ENCODE measurements around the gene MIB2.
A peak's percentile ranks its signal among the peaks of the same experiment; 100 is the strongest.

MIB2 gene

DNA sequence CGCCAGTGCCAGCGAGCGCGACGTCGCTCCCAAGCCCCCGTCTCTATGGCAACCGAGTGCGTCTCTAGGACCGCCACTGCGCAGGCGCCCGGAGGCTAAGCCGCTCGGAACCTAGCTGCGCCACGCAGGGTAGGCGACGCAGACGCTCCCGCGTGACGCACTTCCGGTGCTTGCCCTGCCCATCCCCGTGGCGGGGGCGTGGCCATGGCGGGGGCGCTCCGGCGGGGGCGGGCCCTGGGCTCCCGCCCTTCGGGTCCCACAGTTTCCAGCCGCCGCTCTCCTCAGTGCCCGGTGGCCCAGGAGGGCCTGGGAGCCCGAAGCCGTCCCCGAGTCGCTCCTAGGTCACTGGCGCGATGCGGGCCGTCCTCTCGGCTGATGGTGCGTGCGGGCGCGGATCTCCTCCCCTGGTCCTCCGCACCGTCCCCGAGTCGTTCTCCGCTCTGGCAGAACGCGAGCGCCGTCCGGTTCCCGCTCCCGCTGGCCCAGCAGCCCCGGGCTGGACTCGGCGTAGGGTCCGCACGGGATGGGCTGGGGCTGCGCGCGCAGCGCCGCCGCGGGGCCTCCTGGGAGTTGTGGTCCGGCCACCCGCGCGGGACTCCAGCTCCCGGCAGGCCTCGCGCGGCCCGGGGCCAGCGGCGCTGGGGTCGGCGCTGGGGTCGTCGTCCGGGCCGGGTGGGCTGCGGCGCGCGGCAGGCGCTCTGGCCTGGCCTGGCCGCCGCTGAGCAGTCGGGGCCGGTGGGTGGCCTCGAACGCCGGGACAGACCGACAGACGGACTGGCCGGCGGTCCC is at the start of gene MIB2:
Gene MIB2 (plus strand): TSS at position 245 of the 789 bp plus-strand sequence. CDS start 7,953 bp downstream, outside the sequence.
- Histone ChIP-seq H3K4me1 (ENCODE audit: control insufficient read depth, insufficient read depth, low read length) (peaks cover 16% of the 10 kb centered on the region), H3K9ac (ENCODE audit: low read length) (peak within 1 kb of the TSS; percentile 96), H3K27me3 (ENCODE audit: control insufficient read depth, insufficient read depth, low read length) (no peaks in the 10 kb centered on the region), H3K27ac (ENCODE audit: low read depth, low read length) (peak within 1 kb of the TSS; percentile 100), H3K36me3 (ENCODE audit: control insufficient read depth, insufficient read depth, low read length) (peaks cover 3% of the 10 kb centered on the region), H3K4me3 (ENCODE audit: low read length) (peak within 1 kb of the TSS; percentile 95)

DNA sequence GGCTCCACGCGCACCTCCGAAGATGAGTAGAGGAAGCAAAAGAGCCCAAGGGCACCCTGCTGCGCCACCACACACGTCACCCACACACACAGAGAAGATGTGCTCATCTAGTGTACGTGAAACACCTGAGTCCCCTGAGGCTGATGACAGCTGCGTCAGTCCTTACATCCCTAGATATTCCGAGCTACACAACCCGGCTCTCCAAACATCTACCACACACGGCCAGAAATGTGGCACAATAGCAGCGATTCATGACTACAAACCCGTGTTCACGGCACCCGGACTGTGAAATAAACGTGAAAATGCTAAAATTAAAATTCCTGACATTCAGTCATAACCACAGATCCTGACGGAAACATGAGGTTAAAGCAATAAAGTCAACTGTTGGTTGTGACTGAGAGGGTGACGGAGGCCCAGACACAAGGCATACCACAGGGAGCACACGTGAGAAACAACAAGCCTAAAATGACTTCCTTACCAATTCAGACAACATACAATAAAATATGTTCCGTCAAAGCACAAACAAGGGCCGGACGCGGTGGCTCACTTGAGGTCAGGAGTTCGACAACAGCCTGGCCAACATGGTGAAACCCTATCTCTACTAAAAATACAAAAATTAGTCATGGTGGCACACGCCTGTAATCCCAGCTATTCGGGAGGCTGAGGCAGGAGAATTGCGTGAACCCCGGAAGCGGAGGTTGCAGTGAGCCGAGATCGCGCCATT is 48.0 kb upstream of the MIB2 start:
- H3K27ac ChIP-seq (ENCODE audit: low read depth, low read length): no peak overlapping the region

DNA sequence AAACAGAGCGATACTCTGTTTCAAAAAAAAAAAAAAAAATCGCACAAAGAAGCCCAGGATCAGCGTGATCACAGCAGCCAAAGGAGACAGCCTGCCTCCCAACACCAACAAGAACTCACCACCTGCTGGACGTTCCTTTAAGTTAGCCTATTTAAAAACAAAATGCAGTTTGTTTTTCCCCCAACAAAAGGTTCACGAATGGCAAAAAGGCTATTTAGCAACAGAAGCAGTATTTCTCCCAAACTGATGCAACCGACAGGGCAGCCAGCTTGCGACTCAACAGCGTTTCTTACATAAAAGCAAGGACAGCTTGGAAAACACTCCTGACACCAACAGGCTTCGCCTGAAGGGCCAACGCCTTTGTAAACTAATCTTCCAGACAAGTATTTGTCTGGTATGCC is 47.4 kb upstream of the MIB2 start:
- Histone ChIP-seq H3K27ac (ENCODE audit: low read depth, low read length) (no peak overlapping the region), H3K4me3 (ENCODE audit: low read length) (no peak overlapping the region), H3K9ac (ENCODE audit: low read length) (no peak overlapping the region), H3K36me3 (ENCODE audit: control insufficient read depth, insufficient read depth, low read length) (peaks cover 17% of the 10 kb centered on the region), H3K27me3 (ENCODE audit: control insufficient read depth, insufficient read depth, low read length) (no peaks in the 10 kb centered on the region), H3K4me1 (ENCODE audit: control insufficient read depth, insufficient read depth, low read length) (no peaks in the 10 kb centered on the region)

More for the DNA sequence above, 48.0 kb upstream of the MIB2 start:
- H3K9ac ChIP-seq (ENCODE audit: low read length): no peak overlapping the region
- H3K4me1 ChIP-seq (ENCODE audit: control insufficient read depth, insufficient read depth, low read length): no peaks in the 10 kb centered on the region
- no peaks in the 10 kb centered on the region for H3K27me3 ChIP-seq (ENCODE audit: control insufficient read depth, insufficient read depth, low read length)
- H3K36me3 ChIP-seq (ENCODE audit: control insufficient read depth, insufficient read depth, low read length): peaks cover 22% of the 10 kb centered on the region
- no peak overlapping the region for H3K4me3 ChIP-seq (ENCODE audit: low read length)

DNA sequence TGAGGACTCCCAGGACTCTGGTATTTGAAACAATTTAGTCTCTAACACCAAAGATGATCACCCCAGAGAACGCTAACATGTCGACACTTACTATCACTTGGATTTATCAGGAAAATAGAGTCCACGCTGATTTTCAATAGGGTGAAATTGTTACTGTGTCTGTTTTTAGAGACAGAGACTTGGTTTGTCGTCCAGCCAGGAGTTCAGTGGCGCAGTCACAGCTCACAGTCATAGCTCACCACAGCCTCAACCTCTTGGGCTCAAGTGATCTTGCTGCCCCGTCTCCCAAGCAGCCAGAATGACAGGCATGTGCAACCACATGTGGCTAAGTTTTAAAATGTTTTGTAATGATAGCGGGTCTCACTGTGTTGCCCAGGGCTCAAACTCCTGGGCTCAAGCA is 46.0 kb upstream of the MIB2 start:
- Histone ChIP-seq H3K9ac (ENCODE audit: low read length) (no peak overlapping the region), H3K4me3 (ENCODE audit: low read length) (no peak overlapping the region), H3K27ac (ENCODE audit: low read depth, low read length) (no peak overlapping the region), H3K36me3 (ENCODE audit: control insufficient read depth, insufficient read depth, low read length) (peaks cover 8% of the 10 kb centered on the region), H3K27me3 (ENCODE audit: control insufficient read depth, insufficient read depth, low read length) (no peaks in the 10 kb centered on the region), H3K4me1 (ENCODE audit: control insufficient read depth, insufficient read depth, low read length) (peaks cover 6% of the 10 kb centered on the region)

DNA sequence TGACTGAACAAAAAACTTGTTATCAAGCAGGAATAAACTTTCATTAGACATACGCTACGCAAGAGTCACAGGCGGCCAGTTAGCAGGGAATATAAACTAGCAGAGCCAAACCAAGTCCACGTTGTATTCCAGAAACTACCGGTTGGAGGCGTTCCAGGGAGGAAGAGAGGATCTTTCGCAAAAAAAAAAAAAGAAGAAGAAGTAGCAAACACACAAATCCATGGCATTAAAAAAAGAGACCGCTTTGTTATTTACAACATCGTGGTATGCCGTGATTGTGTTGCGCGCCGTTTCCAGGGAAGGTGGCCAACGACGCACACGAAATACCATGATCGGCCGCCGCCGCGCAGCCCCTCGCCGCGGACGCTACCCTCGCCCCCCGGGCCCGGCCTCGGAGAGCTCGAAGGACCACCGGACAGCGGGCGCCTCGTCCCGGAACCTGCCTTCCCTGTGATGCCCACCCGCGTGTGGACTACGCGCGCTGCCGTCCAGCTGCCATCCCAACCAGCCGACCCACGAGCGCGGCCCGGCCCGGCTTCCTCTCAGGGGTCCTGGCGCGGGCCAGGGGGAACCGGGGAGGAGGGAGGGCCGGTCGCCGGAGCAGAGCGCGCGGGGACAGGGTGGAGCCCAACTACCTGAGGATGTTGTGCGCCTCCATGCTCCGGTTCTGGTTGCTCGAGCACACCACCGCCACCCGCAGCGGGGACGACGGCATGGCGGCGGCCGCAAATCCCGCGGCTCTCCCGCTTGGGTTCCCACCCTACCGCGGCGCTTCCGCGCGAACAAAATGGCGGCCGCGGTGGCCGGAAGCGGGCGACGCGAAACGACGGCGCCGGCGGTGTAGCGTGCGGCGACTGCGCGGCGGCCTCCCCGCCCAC is 41.2 kb upstream of the MIB2 start:
- Histone ChIP-seq H3K27ac (ENCODE audit: low read depth, low read length) (peak overlapping the region; percentile 100), H3K9ac (ENCODE audit: low read length) (peak overlapping the region; percentile 91), H3K36me3 (ENCODE audit: control insufficient read depth, insufficient read depth, low read length) (no peaks in the 10 kb centered on the region), H3K4me1 (ENCODE audit: control insufficient read depth, insufficient read depth, low read length) (peaks cover 10% of the 10 kb centered on the region), H3K27me3 (ENCODE audit: control insufficient read depth, insufficient read depth, low read length) (no peaks in the 10 kb centered on the region), H3K4me3 (ENCODE audit: low read length) (peak overlapping the region; percentile 100)

DNA sequence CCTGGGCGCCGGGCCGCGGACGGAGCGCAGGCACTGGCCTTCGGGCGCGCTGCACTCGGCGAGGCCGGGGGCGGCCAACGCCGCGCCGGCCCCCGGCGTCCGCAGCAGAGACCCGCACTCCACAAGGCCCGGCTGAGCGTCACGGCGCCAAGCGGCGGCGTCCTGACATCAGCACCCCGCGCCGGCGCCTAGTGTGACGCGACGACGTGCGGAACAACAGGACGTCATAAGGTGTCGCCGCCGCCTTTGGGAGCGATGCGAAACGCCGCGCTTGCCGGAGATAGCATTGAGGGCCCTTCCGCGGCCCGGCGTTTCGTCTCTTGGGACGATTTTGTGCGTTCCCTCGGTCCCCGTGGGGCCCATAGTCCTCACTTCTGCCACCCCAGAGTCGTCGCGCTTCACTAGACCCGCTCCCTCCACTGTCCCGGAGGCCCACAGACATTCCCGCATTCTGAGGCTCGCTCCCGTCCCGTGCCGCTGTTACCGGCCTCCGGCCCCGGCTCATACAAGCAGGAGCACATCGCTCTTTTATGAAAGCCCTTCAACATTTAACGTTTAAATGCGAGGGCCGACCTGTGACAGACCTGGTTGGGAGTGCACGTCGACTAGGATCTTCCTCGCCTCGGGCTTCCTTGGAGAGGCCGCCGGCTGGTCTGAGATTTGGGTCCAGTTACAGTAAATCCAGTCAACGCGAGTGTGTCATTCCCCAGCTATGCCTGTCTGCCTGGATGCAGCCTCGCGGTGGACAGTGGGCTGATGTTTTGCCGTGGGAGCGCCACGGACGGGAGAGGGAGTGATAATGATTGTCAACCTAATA is 40.4 kb upstream of the MIB2 start, which contains the start of gene SSU72:
Gene SSU72 (minus strand): TSS at position 143 of the 817 bp plus-strand sequence. CDS start 306 bp downstream, outside the sequence.
- peaks cover 10% of the 10 kb centered on the region for H3K4me1 ChIP-seq (ENCODE audit: control insufficient read depth, insufficient read depth, low read length)
- no peaks in the 10 kb centered on the region for H3K27me3 ChIP-seq (ENCODE audit: control insufficient read depth, insufficient read depth, low read length)
- no peaks in the 10 kb centered on the region for H3K36me3 ChIP-seq (ENCODE audit: control insufficient read depth, insufficient read depth, low read length)
- H3K4me3 ChIP-seq (ENCODE audit: low read length): peak within 1 kb of the TSS; percentile 100
- H3K27ac ChIP-seq (ENCODE audit: low read depth, low read length): peak within 1 kb of the TSS; percentile 100
- peak within 1 kb of the TSS; percentile 100 for H3K9ac ChIP-seq (ENCODE audit: low read length)

DNA sequence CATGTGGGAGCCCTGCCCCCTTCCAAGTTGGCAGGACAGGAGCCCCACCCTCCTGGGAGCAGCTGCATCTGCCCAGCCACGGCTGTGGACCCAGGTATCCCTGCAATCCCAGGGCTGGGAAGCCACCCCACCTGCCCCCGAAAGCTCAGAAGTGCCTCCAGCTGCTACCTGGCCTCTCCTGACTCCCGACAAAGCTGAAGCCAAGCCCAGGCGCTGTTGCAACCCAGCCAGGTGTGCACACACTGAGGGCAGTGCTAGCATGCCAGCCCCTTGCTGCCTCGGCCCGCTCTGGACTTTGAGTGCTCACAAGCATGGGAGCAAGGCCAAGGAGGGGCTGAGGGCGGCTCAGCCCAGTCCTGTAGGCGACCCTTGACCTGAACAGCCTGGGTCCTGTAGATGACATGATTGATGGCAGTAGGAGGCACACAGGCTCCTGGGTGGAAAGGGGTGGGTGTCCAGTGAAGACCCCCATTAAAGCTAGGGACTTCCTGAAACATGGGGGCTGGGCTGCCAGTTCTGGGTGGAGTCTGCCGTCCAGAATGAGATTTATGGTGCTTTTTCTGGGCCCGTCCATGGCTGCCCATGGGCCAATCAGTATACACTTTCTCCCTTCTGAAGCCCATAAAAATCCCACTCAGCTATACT is 37.8 kb upstream of the MIB2 start:
- H3K27ac ChIP-seq (ENCODE audit: low read depth, low read length): no peak overlapping the region
- H3K4me1 ChIP-seq (ENCODE audit: control insufficient read depth, insufficient read depth, low read length): peaks cover 10% of the 10 kb centered on the region
- no peaks in the 10 kb centered on the region for H3K27me3 ChIP-seq (ENCODE audit: control insufficient read depth, insufficient read depth, low read length)
- H3K9ac ChIP-seq (ENCODE audit: low read length): no peak overlapping the region
- H3K4me3 ChIP-seq (ENCODE audit: low read length): no peak overlapping the region
- H3K36me3 ChIP-seq (ENCODE audit: control insufficient read depth, insufficient read depth, low read length): no peaks in the 10 kb centered on the region

DNA sequence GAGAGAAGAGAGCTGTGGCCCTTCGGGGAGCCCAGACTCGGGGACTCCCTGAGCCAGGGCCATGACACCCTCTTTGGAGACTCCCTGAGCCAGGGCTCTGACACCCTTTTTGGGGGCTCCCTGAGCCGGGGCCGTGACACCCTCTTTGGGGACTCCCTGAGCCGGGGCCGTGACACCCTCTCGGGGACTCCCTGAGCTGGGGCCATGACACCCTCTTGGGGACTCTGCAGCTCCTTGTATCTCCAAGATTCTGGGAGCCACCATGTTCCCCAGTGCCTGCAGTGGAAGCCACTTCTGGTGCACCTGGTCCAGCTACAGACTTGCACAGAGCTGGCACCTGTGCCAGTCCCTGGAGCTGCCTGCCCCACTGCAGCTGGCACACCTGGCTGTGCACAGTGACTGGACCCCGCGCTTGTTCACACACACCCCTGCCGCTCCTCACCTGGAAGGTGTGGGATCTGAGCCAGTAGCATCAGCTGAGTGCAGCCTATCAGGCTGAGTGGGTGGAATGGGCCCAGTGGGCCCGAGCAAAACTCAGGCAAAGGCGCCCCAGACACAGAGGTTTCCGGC is 36.8 kb upstream of the MIB2 start:
- Histone ChIP-seq H3K4me3 (ENCODE audit: low read length) (no peak overlapping the region), H3K9ac (ENCODE audit: low read length) (no peak overlapping the region), H3K27me3 (ENCODE audit: control insufficient read depth, insufficient read depth, low read length) (no peaks in the 10 kb centered on the region), H3K4me1 (ENCODE audit: control insufficient read depth, insufficient read depth, low read length) (peaks cover 7% of the 10 kb centered on the region), H3K27ac (ENCODE audit: low read depth, low read length) (no peak overlapping the region), H3K36me3 (ENCODE audit: control insufficient read depth, insufficient read depth, low read length) (no peaks in the 10 kb centered on the region)

DNA sequence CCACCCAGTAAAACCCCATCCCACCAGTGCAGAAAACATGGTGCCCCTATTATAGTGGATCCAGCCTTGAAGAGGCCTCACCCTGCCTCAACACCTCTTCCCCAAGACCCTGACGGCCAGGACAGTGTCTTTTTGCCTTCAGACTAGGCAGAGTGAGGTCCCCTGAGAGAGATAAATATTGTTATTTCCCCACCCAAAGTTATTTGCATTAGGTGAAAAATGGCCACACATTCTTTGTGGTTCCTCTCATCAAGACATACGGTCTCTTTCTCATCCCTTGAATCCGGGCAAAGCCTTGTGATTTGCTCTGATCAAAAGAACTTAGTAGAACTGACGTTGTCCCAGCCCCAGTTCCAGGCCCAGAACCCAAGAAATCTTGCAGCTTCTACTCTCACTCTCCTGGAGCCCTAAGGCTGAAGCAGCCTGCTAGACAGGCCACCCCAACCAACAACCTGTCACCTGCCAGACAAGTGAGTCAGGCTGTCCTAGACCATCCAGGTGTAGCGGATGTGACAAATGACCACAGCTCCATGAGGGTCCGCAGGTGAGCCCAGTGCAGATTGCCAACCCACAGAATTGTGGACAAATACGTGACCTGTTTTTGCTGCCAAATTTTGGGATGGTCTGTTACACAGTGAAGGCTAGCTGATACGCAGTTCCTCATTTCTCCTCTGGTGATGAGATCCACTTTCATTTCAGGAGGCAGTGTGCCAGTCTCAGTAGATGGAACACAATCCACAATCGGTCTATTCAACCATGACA is 32.5 kb upstream of the MIB2 start:
- no peaks in the 10 kb centered on the region for H3K36me3 ChIP-seq (ENCODE audit: control insufficient read depth, insufficient read depth, low read length)
- no peaks in the 10 kb centered on the region for H3K27me3 ChIP-seq (ENCODE audit: control insufficient read depth, insufficient read depth, low read length)
- no peak overlapping the region for H3K9ac ChIP-seq (ENCODE audit: low read length)
- H3K4me3 ChIP-seq (ENCODE audit: low read length): no peak overlapping the region
- no peak overlapping the region for H3K27ac ChIP-seq (ENCODE audit: low read depth, low read length)
- no peaks in the 10 kb centered on the region for H3K4me1 ChIP-seq (ENCODE audit: control insufficient read depth, insufficient read depth, low read length)

DNA sequence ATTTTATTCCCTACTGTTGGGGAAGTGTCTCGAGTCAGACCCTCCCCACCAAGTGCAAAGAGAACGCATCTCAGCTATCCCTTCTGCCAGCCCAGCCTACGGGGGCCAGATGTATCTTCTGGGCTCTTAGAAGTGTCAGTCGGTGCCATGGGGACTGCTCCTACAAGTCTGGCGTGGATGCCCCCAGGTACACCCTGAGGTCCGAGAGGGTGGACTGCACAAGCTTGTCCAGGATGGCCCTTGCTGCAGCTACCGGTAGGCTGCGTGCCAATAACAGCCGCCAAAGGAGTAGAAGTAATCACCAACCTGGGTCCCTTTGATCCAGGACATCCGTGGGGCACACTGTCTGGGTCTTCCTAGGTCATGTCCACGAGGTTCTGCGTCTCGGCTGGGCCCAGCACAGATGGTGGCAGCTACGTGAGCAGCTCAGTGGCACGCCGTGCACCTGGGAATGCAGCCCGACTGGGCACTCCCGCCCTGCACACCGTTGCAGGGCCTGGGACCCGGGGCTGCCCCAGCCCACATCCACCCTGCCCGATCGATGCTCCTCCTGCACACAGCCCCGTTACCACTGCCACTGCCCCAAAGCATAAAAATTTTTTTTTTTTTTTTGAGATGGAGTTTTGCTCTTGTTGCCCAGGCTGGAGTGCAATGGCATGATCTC is 31.8 kb upstream of the MIB2 start:
- Histone ChIP-seq H3K36me3 (ENCODE audit: control insufficient read depth, insufficient read depth, low read length) (no peaks in the 10 kb centered on the region), H3K27ac (ENCODE audit: low read depth, low read length) (no peak overlapping the region), H3K27me3 (ENCODE audit: control insufficient read depth, insufficient read depth, low read length) (no peaks in the 10 kb centered on the region), H3K4me3 (ENCODE audit: low read length) (no peak overlapping the region), H3K4me1 (ENCODE audit: control insufficient read depth, insufficient read depth, low read length) (no peaks in the 10 kb centered on the region), H3K9ac (ENCODE audit: low read length) (no peak overlapping the region)

Measured in rectal smooth muscle tissue (tissue), 1 donor.